Body of pancreas (tissue), 4 donors: Measurements from ENCODE around the gene CAMK2A.

Experiments
- POLR2A ChIP-seq, 3 donors: fragments of 450-650 bp; IDR thresholded peaks; one replicate each; pipeline ENCODE4 v1.6.1; 2016; ENCODE audit warnings: antibody characterized with exemption in 3 of 3, mild to moderate bottlenecking in 2 of 3
- TF ChIP-seq, protein P1 (sequence below), 7 experiments: fragments of 450-650 bp in 4 of 7; fragments of 200-600 bp in 3 of 7; sonication (generic) in 3 of 7; IDR thresholded peaks; one replicate each; pipeline ENCODE4 v1.5.1; 2016 to 2019; ENCODE audit warnings: antibody characterized with exemption in 7 of 7

DNA sequence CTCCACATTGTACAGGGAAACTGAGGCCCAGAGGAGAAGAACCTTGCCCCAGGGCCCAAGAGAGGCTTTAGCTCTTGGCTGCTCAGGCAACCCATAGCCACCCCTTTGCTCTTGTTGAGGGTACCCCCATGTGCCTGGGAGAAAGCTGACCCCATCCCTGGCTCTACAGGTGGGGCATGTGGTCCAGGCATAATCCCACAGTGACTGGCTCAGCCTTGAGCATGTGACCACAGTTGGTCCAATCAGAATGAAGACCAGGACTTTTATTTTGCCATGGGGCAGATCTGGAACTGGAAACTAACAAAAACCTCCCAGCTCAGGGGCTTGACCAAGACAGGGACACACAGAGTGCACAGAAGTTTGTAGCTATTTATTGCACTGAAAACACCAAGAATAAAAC is 70.4 kb downstream of the CAMK2A start:
- TF ChIP-seq, protein P1, sequence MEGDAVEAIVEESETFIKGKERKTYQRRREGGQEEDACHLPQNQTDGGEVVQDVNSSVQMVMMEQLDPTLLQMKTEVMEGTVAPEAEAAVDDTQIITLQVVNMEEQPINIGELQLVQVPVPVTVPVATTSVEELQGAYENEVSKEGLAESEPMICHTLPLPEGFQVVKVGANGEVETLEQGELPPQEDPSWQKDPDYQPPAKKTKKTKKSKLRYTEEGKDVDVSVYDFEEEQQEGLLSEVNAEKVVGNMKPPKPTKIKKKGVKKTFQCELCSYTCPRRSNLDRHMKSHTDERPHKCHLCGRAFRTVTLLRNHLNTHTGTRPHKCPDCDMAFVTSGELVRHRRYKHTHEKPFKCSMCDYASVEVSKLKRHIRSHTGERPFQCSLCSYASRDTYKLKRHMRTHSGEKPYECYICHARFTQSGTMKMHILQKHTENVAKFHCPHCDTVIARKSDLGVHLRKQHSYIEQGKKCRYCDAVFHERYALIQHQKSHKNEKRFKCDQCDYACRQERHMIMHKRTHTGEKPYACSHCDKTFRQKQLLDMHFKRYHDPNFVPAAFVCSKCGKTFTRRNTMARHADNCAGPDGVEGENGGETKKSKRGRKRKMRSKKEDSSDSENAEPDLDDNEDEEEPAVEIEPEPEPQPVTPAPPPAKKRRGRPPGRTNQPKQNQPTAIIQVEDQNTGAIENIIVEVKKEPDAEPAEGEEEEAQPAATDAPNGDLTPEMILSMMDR (IDR thresholded peaks at IDR 0.05) = no peak
- TF ChIP-seq POLR2A (IDR thresholded peaks at IDR 0.05) = no peak
